ENCODE measurements around the gene MINDY3. TPM values are rescaled to one million over a fixed set of nuclear protein-coding genes. Genes with fewer than 3 reads are reported as not detected.

MINDY3 gene
- total RNA-seq, 1 experiment from 2014 or later: 10.4 TPM

- intact Hi-C loops (cut with micrococcal nuclease; ENCODE audit: unreplicated experiment): no loop called here
- ATAC-seq: no peak
- in situ Hi-C loops (cut with HindIII; ENCODE audit: low pct_unique_long_range_greater_than_20kb, low sequenced_read_pairs): no loop called here
These were observed 57.8 kb downstream of the MINDY3 start for GRCh38 chr10:15802375-15802949.

GRCh38 chr10:15801641-15802040 is 58.7 kb downstream of the MINDY3 start:
- Histone ChIP-seq H3K27me3 (ENCODE audit: control insufficient read depth, insufficient read depth, low read length) (no peaks in the 10 kb centered on the region), H3K9me3 (ENCODE audit: control insufficient read depth, insufficient read depth, low read depth, low read length) (no peaks in the 10 kb centered on the region), H3K27ac (ENCODE audit: low read length) (no peak overlapping the region), H3K36me3 (ENCODE audit: control insufficient read depth, insufficient read depth, low read length) (no peaks in the 10 kb centered on the region), H3K4me3 (ENCODE audit: low read depth in 2 of 2, low read length in 2 of 2) (no peak overlapping the region), H3K4me1 (ENCODE audit: control insufficient read depth, insufficient read depth, low read length) (no peaks in the 10 kb centered on the region)
- in situ Hi-C loops (cut with HindIII; ENCODE audit: low pct_unique_long_range_greater_than_20kb, low sequenced_read_pairs): no loop called here
- ChIA-PET POLR2A (no interaction called here), CTCF (no interaction called here)
- no peak for TF ChIP-seq TCF7L2 (IDR thresholded peaks at IDR 0.05; ENCODE audit: low read depth, low read length)
- no peak for TF ChIP-seq REST (IDR thresholded peaks at IDR 0.05; ENCODE audit: insufficient read depth in 1 of 2, low read depth in 2 of 2, low read length in 1 of 2)
- TF ChIP-seq POLR2AphosphoS5 (IDR thresholded peaks at IDR 0.05; ENCODE audit: low read depth, low read length): no peak
- TF ChIP-seq CTCF (IDR thresholded peaks at IDR 0.05): no peak
- TF ChIP-seq SIN3A (IDR thresholded peaks at IDR 0.05; ENCODE audit: borderline replicate concordance, insufficient read depth, low read depth, low read length): no peak
- DNase-seq (ENCODE audit: low read depth, low spot score) (no peak), ATAC-seq (no peak)
- intact Hi-C loops (cut with micrococcal nuclease; ENCODE audit: unreplicated experiment): no loop called here
- no TSS peak for BruUV-seq (replicated peaks)

More at GRCh38 chr10:15802375-15802949, 57.8 kb downstream of the MINDY3 start:
- no peaks in the 10 kb centered on the region for H3K36me3 ChIP-seq (ENCODE audit: control insufficient read depth, insufficient read depth, low read length)
- CTCF ChIA-PET: no interaction called here
- no peaks in the 10 kb centered on the region for H3K4me1 ChIP-seq (ENCODE audit: control insufficient read depth, insufficient read depth, low read length)
- H3K9me3 ChIP-seq (ENCODE audit: control insufficient read depth, insufficient read depth, low read depth, low read length): no peaks in the 10 kb centered on the region
- POLR2A ChIA-PET: no interaction called here
- H3K27ac ChIP-seq (ENCODE audit: low read length): no peak overlapping the region
- TF ChIP-seq POLR2AphosphoS5 (IDR thresholded peaks at IDR 0.05; ENCODE audit: low read depth, low read length): no peak
- no peak for TF ChIP-seq CTCF (IDR thresholded peaks at IDR 0.05)
- no peak for TF ChIP-seq REST (IDR thresholded peaks at IDR 0.05; ENCODE audit: insufficient read depth in 1 of 2, low read depth in 2 of 2, low read length in 1 of 2)
- TF ChIP-seq TCF7L2 (IDR thresholded peaks at IDR 0.05; ENCODE audit: low read depth, low read length): no peak
- no peak for TF ChIP-seq SIN3A (IDR thresholded peaks at IDR 0.05; ENCODE audit: borderline replicate concordance, insufficient read depth, low read depth, low read length)
- no TSS peak for BruUV-seq (replicated peaks)
- no peak for DNase-seq (ENCODE audit: low read depth, low spot score)
- no peak overlapping the region for H3K4me3 ChIP-seq (ENCODE audit: low read depth in 2 of 2, low read length in 2 of 2)
- no peaks in the 10 kb centered on the region for H3K27me3 ChIP-seq (ENCODE audit: control insufficient read depth, insufficient read depth, low read length)

Measured in Panc1 (cell line).